Measurements from ENCODE around the gene RGS12.

Gene RGS12

DNA sequence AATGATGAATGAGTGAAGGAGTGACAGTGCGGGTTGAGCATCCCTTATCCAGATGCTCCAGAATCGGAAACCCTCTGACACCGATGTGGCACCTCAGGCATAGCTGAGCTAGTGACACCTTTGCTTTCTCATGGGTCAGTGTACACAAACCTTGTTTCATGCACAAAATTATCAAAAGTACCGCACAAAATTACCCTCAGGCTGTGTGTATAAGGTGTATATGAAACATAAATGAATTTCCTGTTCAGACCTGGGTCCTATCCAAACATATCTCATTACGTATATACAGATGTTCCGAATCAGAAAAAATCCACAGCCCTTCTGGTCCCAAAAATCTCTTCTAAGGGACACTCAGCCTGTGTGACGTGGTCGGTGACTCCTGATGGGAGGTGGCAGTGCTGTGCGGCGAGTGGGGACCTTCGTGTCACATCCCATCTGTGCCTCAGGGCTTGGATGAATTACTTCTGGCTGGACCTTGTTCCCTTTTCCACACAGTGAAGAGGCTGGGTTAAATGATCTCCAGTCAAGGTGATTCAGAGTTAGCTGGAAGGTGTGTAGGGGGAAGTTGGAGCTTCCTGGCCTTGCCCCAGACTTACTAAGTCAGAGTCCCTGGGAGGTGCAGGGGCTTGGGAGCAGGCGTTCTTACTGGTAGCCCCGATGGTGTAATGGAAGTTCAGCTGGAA lies 18.8 kb downstream of the RGS12 start:
- DNase-seq: peak in 1 of 2 experiments; percentile 7

DNA sequence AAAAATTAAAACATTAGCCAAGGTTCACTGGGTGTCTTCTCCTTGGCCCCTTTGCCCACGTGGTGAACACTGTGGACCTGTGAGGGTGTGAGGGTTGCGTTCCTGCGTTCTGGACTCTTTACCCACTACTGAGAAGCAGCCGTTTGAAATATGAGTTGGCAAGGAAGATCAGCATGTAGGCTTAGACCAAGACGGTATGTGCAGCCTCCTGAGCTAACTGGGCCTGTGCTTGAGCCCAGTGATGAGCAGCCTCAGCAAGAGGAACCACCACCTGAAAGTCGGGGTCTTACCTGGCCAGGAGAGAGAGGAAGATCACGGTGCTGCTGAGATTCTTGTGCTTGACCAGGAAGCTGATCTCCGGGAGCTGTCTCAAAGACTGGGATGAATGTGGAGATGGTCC lies 19.5 kb downstream of the RGS12 start:
- peak in 1 of 2 experiments; percentile 4 for DNase-seq

DNA sequence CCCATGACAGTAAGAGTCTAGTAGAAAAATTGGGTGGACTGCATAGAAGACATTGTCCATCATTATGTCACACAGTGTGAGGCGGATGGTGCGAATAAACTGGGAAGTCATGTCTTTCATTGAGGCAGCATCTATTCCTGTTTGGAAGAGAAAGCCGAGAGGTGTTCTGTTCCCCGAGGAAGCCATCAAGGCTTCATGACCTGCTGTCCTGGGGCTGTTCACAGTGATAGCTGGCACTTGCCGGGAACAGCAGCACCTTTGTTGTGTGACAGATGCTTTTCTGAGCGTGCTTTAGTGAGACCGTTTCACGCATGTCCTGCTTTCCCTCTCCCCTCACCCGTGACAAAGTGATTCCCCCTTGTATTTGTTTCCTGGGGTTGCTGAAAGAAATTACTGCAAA lies 20.3 kb downstream of the RGS12 start:
- DNase-seq: no peak

DNA sequence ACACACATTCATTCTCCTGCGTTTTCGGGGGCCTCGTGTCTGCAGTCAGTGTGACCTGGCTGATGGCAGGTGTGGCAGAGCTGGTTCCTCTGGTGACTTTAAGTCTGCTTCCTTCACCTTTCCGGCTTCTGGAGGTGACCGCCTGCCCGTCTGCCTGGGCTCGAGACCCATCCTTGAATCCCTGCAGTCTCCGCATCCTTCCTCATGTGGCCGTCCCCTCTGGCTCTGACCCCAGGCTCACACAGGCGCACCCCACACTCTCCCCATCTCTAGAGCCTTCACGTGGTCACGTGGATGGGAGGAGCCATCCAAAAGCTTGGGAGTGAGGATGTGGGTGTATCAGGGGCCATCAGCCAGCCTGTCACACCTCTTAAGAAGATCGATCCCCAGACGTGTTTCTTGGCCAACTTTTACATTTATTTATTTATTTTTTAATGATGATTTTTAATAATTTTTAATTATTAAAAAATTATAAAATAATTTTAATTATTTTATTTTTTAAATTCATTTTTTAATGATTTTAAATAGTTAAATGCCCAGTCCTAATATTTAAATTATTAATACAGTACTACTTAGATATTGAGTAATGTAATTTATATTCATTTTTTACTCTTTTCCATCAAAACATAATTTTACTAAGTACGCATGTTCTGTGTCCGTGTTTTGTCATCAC lies 20.9 kb downstream of the RGS12 start:
- peak in 1 of 2 experiments; percentile 11 for DNase-seq

DNA sequence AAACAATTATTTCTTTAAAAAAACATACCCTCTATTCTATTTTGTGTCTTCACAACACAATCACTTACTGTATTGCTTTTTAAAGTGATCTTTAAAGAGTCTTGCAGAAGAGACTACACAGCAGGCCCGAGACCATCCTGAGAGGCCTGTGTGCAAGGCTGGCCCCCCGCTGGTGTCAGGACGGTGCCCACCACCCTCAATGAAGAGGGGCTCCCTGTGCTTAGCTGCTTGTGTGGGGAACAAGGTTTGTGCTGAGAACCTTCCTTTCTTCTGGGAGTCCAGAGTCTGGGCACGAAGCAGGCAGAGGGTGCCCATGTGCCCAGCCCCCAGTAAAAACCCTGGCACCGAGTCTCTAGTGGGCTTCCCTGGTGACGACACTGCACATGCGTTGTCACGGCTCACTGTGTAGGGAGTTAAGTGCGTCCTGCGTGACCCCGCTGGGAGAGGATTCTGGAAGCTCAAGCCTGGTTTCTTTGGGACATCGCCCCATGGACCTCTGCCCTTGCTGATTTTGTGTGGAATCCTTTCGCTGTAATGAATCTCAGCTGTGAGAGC lies 22.0 kb downstream of the RGS12 start:
- DNase-seq: peak in 1 of 2 experiments; percentile 5

DNA sequence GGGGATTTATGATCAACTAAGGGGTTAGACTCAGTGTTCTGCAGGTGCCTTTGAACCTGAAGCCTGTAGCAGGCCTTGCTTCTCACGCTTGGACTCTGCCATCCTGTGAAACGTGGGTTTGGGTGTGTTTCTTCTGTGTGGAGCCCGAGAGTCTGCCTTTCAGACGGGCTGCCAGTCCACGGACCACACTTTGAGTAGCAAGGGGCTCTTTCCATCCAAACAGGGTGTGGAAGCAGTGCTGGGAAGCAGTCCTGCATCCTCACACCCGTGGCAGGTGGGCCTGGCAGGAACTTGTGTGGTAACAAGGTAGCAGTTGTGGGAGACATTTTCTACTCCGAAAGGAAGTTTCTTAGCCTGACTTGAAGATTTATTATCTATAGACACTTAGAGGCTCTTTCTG lies 22.7 kb downstream of the RGS12 start:
- DNase-seq: peak; percentile 4 to 17

DNA sequence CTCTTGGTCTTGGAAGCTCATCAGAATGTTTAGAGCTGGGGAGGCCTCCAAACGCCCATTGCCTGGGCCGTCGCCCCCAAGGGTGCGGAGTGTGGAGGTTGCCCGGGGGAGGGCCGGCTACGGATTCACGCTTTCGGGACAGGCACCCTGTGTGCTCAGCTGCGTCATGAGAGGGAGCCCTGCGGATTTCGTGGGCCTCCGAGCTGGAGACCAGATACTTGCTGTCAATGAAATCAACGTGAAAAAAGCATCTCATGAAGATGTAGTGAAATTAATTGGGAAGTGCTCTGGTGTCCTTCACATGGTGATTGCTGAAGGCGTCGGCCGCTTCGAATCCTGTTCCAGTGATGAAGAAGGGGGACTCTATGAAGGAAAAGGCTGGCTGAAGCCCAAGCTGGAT lies 23.3 kb downstream of the RGS12 start:
- no peak for DNase-seq

DNA sequence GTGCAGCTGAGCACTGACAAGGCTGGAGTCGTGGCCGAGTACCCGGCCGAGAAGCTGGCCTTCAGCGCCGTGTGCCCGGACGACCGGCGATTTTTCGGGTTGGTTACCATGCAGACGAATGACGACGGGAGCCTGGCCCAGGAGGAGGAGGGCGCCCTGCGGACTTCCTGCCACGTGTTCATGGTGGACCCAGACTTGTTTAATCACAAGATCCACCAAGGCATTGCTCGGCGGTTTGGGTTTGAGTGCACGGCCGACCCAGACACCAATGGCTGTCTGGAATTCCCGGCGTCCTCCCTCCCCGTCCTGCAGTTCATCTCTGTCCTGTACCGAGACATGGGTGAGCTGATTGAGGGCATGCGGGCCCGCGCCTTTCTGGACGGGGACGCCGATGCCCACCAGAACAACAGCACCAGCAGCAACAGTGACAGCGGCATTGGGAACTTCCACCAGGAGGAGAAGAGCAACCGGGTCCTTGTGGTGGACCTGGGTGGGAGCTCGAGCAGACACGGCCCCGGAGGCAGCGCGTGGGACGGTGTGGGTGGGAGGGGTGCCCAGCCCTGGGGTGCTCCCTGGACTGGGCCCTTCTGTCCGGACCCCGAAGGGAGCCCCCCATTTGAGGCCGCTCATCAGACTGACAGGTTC lies 24.3 kb downstream of the RGS12 start:
- DNase-seq: peak in 1 of 2 experiments; percentile 12

DNA sequence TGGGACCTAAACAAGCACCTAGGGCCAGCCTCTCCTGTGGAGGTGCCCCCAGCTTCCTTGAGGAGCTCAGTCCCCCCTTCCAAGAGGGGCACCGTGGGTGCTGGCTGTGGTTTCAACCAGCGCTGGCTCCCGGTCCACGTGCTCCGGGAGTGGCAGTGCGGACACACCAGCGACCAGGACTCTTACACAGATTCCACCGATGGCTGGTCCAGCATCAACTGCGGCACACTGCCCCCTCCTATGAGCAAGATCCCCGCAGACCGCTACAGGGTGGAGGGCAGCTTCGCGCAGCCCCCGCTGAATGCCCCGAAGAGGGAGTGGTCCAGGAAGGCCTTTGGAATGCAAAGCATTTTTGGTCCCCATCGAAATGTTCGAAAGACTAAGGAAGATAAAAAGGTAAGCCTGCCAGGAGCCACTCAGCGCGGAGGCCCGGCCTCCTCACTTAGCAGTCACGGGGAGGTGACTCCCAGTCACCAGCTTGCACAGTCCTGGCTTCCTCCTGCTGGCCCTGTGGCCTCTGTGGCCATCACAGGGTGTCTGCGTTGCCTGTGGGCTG lies 24.9 kb downstream of the RGS12 start:
- peak in 1 of 2 experiments; percentile 7 for DNase-seq

DNA sequence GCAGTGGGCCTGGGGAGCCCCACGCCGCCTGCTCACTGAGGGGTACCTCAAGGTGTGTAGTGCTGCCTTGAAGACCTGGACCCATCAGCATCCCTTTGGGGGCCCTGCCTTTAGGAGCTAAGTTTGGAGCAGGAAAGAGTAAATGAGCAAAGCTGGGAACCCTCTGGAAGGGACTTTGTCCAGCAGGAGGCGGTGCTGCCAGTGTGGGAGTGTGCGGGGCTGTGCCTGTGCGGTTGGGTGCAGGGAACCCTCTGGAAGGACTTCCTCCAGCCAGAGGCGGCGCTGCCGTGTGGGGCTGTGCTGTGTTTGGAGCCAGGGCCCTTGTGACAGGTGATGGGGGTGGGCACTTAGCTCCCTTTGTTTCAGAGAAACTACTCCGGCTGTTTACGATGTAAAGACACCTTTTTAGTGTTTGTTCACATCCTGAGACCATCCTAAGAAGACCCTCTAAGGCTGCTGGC lies 25.8 kb downstream of the RGS12 start:
- peak in 1 of 2 experiments; percentile 17 for DNase-seq

DNA sequence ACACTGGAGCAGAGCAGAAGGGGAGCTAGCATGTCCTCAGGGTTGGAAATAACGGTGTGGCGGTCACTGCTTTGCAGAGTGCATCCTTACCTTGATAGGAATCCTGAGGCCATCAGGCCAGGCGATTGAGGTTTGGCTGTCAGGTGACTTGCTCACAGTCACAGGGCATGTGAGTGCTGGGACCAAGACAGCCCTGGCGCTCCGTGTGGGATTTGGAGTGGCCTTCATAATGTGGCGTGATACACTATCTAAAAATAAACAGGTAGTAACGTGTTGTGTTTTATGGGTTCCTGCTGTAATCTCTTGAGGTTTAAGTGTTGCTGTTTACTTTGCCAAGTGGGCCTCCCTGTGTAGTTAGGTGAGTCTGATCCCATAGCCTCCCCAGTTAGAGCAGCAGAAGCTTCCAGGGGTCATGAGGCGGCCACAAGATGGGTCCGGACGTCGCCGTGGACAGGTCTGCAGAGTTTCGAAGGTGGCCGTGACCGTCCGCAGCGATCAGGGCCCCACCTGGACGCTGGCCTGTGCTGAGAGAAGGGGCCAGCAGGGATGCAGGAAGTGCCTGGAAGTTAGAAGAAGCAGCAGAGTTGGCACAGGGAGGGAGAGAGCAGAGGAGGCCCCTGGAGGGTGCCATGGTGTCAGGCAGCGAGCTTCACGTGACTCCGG lies 27.7 kb downstream of the RGS12 start:
- no peak for DNase-seq

DNA sequence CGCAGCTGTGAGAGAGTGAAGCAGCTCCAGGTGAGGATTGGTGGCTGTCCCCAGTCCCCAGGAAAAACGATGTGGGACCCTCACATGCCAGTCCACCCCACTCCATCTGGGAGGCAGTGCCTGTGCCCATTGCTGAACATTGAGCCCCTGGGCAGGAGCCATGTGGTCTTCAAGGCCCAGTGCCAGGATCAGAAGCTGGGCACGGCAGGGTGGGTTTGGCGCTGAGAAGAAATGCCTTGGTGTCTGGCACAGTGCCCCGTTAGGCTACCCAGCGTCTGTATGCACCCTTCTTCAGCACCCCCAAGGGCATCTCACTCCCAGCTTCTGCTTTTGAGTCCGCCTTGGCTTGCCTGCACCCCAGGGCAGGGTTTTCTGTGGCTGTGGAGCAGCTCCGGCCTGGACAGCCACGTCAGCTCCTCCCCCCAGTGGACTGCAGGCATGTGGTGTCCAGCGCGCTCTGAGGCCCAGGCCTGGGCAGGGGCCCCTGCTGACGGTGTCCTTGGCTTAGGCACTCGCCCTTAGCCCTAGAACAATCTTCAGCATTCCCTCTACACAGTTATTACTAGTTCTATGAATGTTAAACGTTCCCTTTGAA lies 28.6 kb downstream of the RGS12 start:
- peak in 1 of 2 experiments; percentile 7 for DNase-seq

DNA sequence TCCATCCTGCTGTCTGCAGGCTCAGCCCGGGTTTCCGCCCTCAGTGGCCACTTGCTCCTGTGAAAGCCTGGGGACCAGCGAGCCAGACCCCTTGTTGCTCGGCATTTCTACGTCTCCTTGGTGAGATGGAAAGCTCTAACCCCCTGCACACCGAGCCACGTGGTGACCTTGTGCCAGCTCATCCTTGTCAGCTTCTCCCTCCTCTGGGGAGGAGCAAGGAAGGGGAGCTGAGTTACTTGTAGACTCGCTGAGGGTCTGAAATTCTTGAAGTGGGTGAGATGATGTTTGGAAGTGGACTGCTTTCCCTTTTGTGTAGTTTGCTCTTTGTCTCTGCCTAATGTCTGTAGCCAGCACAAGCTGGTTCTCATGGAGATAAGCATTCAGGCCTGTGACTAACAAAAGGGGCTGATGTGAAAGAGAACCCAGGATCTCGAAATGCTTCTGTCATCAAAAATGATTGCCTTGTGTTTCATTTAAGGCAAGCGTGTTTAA lies 29.3 kb downstream of the RGS12 start:
- DNase-seq: peak in 1 of 2 experiments; percentile 7

DNA sequence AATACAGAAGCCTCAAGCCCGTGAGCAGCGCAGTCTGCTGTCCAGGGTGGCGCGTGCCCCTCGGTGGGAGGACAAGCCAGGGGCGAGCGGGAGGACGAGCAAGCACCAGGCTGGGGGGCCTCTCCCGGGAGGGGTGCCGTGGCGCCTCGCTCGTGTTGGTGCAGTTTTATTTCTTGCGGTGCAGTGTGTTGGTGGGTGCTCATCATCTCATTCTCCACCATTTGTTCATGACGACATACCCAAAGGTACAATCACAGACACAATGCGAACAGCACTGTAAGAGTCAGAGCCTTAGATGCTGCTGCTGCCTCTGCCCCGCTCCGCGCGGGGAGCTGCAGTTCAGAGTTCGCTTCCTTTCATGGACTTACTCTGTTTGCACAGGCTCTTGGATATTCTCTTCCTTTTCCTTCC lies 30.3 kb downstream of the RGS12 start:
- DNase-seq: no peak

DNA sequence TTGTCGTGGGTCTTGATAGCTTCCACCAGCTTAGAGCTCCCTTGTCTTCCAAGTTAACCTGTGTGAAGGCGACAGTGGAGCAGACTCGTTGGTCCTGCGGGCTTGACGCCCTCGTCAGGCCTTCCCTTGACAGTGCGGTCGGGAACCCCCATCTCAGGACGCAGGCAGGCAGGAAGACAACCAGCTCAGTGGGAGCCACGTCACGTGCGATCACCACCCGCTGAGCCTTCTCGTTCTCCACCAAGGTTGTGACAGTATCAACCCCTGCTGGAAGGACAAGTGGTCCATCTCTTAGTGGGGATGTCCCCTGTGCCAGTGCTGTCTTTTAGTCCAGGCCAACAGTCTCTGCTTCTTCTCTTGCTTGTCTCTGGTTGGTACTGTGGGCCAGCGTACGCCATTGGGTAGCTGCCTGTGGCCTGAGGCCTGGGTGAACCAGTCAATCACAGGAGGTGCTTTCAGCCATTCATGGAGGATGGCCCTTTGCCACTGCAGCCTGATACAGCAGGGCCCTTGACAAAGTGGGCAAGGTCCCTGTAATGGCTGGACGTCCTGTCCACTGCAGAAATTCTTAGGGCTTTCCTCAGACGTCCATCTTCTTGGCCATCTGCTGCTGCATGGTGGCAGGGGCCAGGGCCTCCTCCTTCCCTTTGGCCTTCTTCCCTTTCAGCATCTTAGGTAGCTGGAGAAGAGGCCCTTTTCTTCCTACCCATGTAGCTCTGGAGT lies 31.4 kb downstream of the RGS12 start:
- DNase-seq: peak in 1 of 2 experiments; percentile 12

DNA sequence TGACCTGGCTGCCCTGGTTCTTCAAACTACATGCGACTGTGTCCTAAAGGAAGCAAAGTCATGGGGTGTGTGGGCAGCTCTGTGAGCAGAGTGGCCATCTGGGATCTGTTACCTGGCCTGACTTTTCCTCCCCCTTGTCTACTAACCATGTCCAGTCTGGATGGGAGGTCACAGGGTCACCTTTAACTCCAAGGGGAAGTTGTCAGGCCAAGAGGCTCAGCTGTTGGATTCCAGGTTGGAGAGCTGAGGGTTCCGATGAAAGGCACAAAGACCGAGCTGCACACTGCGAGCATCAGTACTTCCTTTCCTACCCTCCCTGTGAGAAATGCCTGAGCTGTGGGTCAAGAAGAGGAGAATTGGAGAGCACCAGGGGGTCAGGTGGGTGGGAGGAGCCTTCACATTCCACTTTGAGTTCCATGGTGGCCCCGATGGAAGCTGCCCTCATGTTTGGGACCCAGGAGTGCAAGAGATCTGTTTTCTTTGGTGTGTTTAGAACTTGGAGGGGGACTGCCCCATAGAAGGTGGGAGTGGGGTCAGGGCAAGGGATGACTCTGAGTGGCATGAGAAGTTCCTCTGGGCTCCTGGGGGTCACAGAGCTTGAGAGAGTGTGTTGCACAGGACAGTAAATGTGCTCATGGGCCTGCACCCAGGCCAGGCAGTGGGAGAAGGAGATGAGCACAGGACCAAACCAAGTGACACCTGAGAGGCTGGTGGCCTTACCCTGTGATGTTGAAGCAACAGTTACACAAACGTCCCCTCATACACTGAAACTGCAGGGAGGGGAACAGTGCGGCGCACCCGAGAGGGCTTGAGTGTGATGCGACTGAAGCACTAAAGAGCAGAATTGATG lies 36.2 kb downstream of the RGS12 start:
- DNase-seq: no peak

DNA sequence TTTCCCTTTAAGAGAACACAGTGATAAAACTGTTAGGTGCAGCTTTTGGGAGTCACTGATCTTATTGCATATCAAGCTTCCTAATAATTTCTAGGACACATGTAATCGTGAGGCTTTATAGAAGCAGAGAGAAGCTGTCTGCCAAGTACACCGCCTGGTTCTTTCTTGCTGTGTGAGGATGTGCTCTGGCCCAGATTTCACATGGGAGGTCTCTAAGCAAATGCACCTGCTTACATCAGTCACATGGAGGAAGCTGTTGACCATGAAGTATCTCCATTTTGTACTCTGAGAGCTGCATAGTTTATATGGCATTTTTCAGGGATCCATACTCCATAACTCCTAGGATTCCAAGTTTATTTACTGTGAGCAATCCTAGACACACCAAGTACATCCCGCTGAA lies 37.1 kb downstream of the RGS12 start:
- no peak for DNase-seq

DNA sequence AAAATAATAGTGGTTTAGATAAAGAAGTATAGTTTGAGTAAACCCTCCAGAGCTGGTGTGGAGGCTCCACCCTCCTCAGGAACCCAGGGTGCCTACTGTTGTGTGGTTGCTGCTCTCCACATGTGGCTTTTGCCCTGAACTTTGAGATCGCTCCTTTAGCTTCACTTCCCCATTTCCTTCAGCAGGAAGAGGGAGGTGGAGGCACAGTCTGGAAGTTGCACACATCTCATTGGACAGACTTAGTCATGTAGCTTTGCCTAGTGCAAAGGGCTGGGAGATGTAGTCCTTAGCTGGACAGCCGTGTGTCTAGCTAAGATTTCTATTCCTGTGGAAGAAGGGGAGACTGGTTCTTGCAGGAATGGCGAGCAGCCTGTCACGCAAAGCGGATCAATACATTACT lies 37.9 kb downstream of the RGS12 start:
- DNase-seq: no peak

DNA sequence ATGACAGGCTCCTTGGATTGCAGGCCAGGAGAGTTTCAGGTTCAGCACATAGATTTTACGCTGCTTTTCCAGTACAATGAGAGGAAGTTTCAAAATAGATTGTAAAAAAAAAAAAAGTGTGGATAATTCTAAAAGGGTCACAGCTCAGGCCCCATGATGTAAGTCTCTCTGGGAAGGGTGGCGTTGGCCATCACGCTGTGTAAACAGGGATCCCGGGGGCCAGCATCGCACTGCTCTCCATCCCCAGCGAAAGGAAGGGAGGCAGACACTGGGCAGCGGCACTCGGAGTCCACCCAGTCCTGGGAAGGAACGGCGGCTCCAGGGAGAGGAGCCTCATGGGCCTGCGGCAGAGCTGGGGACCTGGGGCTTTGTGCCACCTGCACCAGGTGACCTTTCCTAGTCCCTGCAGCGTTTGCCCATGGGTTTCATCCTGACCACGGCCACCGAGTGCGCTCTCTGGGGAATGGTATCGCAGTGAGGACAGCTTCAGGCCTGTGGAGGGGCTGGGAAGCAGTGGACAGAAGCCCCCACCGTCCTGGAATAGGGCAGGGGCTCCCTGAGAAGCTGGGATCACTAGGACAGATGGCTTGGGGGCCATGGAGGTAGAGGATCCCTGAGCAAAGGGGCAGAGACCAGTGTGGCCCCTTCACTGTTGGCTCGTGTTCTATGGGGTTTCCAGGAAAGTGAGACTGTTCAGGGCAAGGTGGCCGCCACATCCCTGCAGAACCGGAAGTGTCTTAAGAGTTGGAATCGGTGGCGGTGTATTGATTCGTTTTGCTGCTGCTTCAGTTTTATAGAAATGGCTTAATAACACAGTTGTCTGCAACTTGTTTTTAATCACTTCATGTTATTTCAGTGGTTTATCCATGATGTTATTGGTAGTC lies 38.9 kb downstream of the RGS12 start:
- no peak for DNase-seq
